H1 (cell line): ENCODE results near the gene MYO7B. TPM values are rescaled to one million over a fixed set of nuclear protein-coding genes. Genes with fewer than 3 reads are reported as not detected.

Source experiments
- CTCF ChIA-PET: fragments of 300-600 bp; sonication (Branson Sonifier 250); formaldehyde crosslinking; loops from one replicate; lab custom pipeline; 2021; ENCODE audit not compliant: partially characterized antibody; lab: Charles Lee
- POLR2A ChIA-PET: fragments of 300-600 bp; sonication (Branson Sonifier 250); formaldehyde crosslinking; loops from one replicate; lab custom pipeline; 2021; ENCODE audit warnings: inconsistent platforms; ENCODE audit not compliant: partially characterized antibody; lab: Charles Lee
- DNase-seq, 2 experiments: peaks; one replicate each; pipeline versions ENCODE4 v3.0.0 to v3.0.0-alpha.2; 2010 to 2022; ENCODE audit warnings: low spot score in 2 of 2, low read depth in 1 of 2, mixed read lengths in 1 of 2
- FAIRE-seq: peaks from 2 replicates; lab custom pipeline; 2011; peaks lifted over from hg19 to GRCh38; lab: Jason Lieb, UNC
- H2AFZ ChIP-seq: 2 replicates; pipeline ENCODE4 v1.8.1; 2012; ENCODE audit warnings: low read length, inconsistent platforms
- H2AK5ac ChIP-seq: 2 replicates; pipeline ENCODE4 v1.6.1; 2013; ENCODE audit warnings: low read depth, low read length
- H2BK120ac ChIP-seq: replicated peaks from 2 replicates; pipeline ENCODE3; 2013; ENCODE audit warnings: low read depth, low read length, inconsistent platforms
- H2BK12ac ChIP-seq: 2 replicates; pipeline ENCODE4 v1.6.1; 2013; ENCODE audit warnings: low read depth, low read length
- H2BK15ac ChIP-seq: 2 replicates; pipeline ENCODE4 v1.6.1; 2013; ENCODE audit warnings: low read length
- H2BK20ac ChIP-seq: 2 replicates; pipeline ENCODE4 v1.6.1; 2013; ENCODE audit warnings: low read length
- H2BK5ac ChIP-seq: 2 replicates; pipeline ENCODE4 v1.6.1; 2013; ENCODE audit warnings: low read depth, low read length
- H3K14ac ChIP-seq: 2 replicates; pipeline ENCODE4 v1.6.1; 2013; ENCODE audit warnings: inconsistent platforms; ENCODE audit not compliant: insufficient read length
- H3K18ac ChIP-seq: 2 replicates; pipeline ENCODE4 v1.6.1; 2013; ENCODE audit warnings: low read length; ENCODE audit errors: extremely low read depth
- H3K23ac ChIP-seq: 2 replicates; pipeline ENCODE4 v1.6.1; 2013; ENCODE audit warnings: inconsistent platforms; ENCODE audit not compliant: insufficient read length
- H3K23me2 ChIP-seq: 2 replicates; pipeline ENCODE4 v1.6.1; 2013; ENCODE audit warnings: low read depth, low read length
- H3K27ac ChIP-seq: 2 replicates; pipeline ENCODE4 v1.6.1; 2011; ENCODE audit warnings: low read depth, low read length, inconsistent platforms
- H3K27me3 ChIP-seq, 4 experiments: replicated peaks in 1 of 4; 1 replicate in 1 of 4; 2 replicates in 3 of 4; pipeline versions ENCODE4 v1.6.1 to v1.8.1; 2011 to 2013; ENCODE audit warnings: low read length in 3 of 4, mild to moderate bottlenecking in 3 of 4, inconsistent platforms in 2 of 4, mixed read lengths in 2 of 4, moderate library complexity in 1 of 4; ENCODE audit not compliant: control insufficient read depth in 3 of 4, insufficient read depth in 3 of 4; ENCODE audit errors: extremely low read depth in 1 of 4
- H3K36me3 ChIP-seq, 4 experiments: 2 replicates each; pipeline versions ENCODE4 v1.6.1 to v1.8.1; 2011 to 2013; ENCODE audit warnings: mild to moderate bottlenecking in 4 of 4, low read length in 3 of 4, moderate library complexity in 2 of 4, control low read depth in 1 of 4, inconsistent platforms in 1 of 4; ENCODE audit not compliant: insufficient read depth in 4 of 4, control insufficient read depth in 2 of 4
- H3K4ac ChIP-seq: replicated peaks from 2 replicates; pipeline ENCODE3; 2013; ENCODE audit warnings: low read length, low read depth, mixed read lengths, inconsistent platforms; ENCODE audit not compliant: insufficient read length
- H3K4me1 ChIP-seq, 4 experiments: replicated peaks in 1 of 4; 1 replicate in 1 of 4; 2 replicates in 3 of 4; pipeline versions ENCODE4 v1.6.1 to v1.8.1; 2011 to 2013; ENCODE audit warnings: low read length in 3 of 4, inconsistent platforms in 2 of 4, mixed read lengths in 1 of 4; ENCODE audit not compliant: insufficient read depth in 4 of 4, control insufficient read depth in 3 of 4
- H3K4me2 ChIP-seq, 2 experiments: 2 replicates each; pipeline versions ENCODE4 v1.6.1 to v1.8.1; 2011 to 2013; ENCODE audit warnings: low read depth in 2 of 2, low read length in 2 of 2, control low read depth in 1 of 2, inconsistent platforms in 1 of 2, mild to moderate bottlenecking in 1 of 2; ENCODE audit not compliant: insufficient read depth in 1 of 2
- H3K4me3 ChIP-seq, 4 experiments: fragments of 200-600, 300-600 bp in 1 of 4; sonication (generic), shearing (Covaris generic), sonication (Bioruptor Twin) in 1 of 4; 2 replicates each; pipeline versions ENCODE4 v1.5.1 to v1.8.1; 2011 to 2016; ENCODE audit warnings: low read length in 4 of 4, low read depth in 3 of 4, control low read depth in 2 of 4, inconsistent platforms in 2 of 4, mild to moderate bottlenecking in 2 of 4, mixed read lengths in 1 of 4, moderate library complexity in 1 of 4; ENCODE audit not compliant: insufficient read depth in 2 of 4; ENCODE audit errors: extremely low read depth in 1 of 4
- H3K56ac ChIP-seq: replicated peaks from 2 replicates; pipeline ENCODE3; 2013; ENCODE audit warnings: low read depth, mild to moderate bottlenecking, mixed read lengths, low read length, inconsistent platforms; ENCODE audit not compliant: insufficient read length
- H3K79me1 ChIP-seq: 2 replicates; pipeline ENCODE4 v1.6.1; 2013; ENCODE audit warnings: low read depth, low read length, control low read depth
- H3K79me2 ChIP-seq, 2 experiments: 2 replicates each; pipeline versions ENCODE4 v1.6.1 to v1.8.1; 2012 to 2013; ENCODE audit warnings: low read length in 2 of 2, mild to moderate bottlenecking in 2 of 2, inconsistent platforms in 1 of 2; ENCODE audit not compliant: insufficient read depth in 2 of 2, control insufficient read depth in 1 of 2
- H3K9ac ChIP-seq, 4 experiments: replicated peaks in 1 of 4; 1 replicate in 1 of 4; 2 replicates in 3 of 4; pipeline versions ENCODE4 v1.6.1 to v1.8.1; 2011 to 2013; ENCODE audit warnings: low read depth in 3 of 4, low read length in 3 of 4, control low read depth in 2 of 4, mild to moderate bottlenecking in 2 of 4, moderate library complexity in 2 of 4, inconsistent platforms in 1 of 4; ENCODE audit errors: extremely low read depth in 1 of 4
- H3K9me3 ChIP-seq, 2 experiments: 2 replicates each; pipeline versions ENCODE4 v1.6.1 to v1.8.1; 2012 to 2013; ENCODE audit warnings: mild to moderate bottlenecking in 2 of 2, moderate library complexity in 2 of 2, control low read depth in 1 of 2, inconsistent platforms in 1 of 2, low read depth in 1 of 2, low read length in 1 of 2, mixed read lengths in 1 of 2; ENCODE audit not compliant: insufficient read depth in 2 of 2
- H4K20me1 ChIP-seq, 2 experiments: replicated peaks in 1 of 2; 2 replicates each; pipeline versions ENCODE3 to v1.8.1; 2011 to 2013; ENCODE audit warnings: inconsistent platforms in 2 of 2, low read length in 2 of 2, mild to moderate bottlenecking in 1 of 2; ENCODE audit not compliant: insufficient read depth in 2 of 2, control insufficient read depth in 1 of 2
- H4K5ac ChIP-seq: 2 replicates; pipeline ENCODE4 v1.6.1; 2013; ENCODE audit warnings: low read length, low read depth, mixed read lengths, inconsistent platforms; ENCODE audit not compliant: insufficient read length
- H4K8ac ChIP-seq: 2 replicates; pipeline ENCODE4 v1.8.0; 2013; ENCODE audit warnings: mild to moderate bottlenecking, moderate library complexity, low read length, inconsistent platforms; ENCODE audit not compliant: insufficient read depth; ENCODE audit errors: extremely low read depth
- H4K91ac ChIP-seq: replicated peaks from 2 replicates; pipeline ENCODE3; 2013; ENCODE audit warnings: low read length, mixed read lengths, inconsistent platforms; ENCODE audit not compliant: insufficient read length
- ASH2L ChIP-seq: fragments of 200-600, 300-600 bp; sonication (generic); IDR thresholded peaks from one replicate; pipeline ENCODE4 v1.7.1; 2017; ENCODE audit warnings: low read length
- ATF3 ChIP-seq: IDR thresholded peaks from 2 replicates; pipeline ENCODE4 v1.6.1; 2011; ENCODE audit warnings: low read depth, mild to moderate bottlenecking, low read length; ENCODE audit not compliant: insufficient read depth
- BACH1 ChIP-seq: IDR thresholded peaks from 2 replicates; pipeline ENCODE4 v1.6.1; 2012; ENCODE audit warnings: low read length, improper control_type of control experiment
- BRCA1 ChIP-seq: IDR thresholded peaks from 2 replicates; pipeline ENCODE4 v1.6.1; 2012; ENCODE audit warnings: low read depth, low read length, improper control_type of control experiment
- CHD1 ChIP-seq: IDR thresholded peaks from 2 replicates; pipeline ENCODE4 v1.6.1; 2012; ENCODE audit warnings: low read depth, low read length, improper control_type of control experiment
- CREB1 ChIP-seq: IDR thresholded peaks from 2 replicates; pipeline ENCODE4 v1.6.1; 2012; ENCODE audit warnings: inconsistent platforms
- GTF2F1 ChIP-seq: IDR thresholded peaks from 2 replicates; pipeline ENCODE4 v1.6.1; 2012; ENCODE audit warnings: low read depth, low read length, improper control_type of control experiment, borderline replicate concordance
- KDM5A ChIP-seq: fragments of 200-600 bp; IDR thresholded peaks from 2 replicates; pipeline ENCODE4 v1.7.1; 2012; ENCODE audit warnings: mild to moderate bottlenecking, low read length, inconsistent platforms, mixed read lengths
- PHF8 ChIP-seq: fragments of 200-600 bp; sonication (generic); conservative IDR thresholded peaks from 2 replicates; pipeline ENCODE4 v1.7.1; 2012; ENCODE audit warnings: low read depth, mild to moderate bottlenecking, inconsistent platforms, low read length, moderate library complexity
- POLR2A ChIP-seq, 2 experiments: IDR thresholded peaks; 1 replicate in 1 of 2; 2 replicates in 1 of 2; pipeline ENCODE4 v1.6.1; 2011; ENCODE audit warnings: low read depth in 2 of 2, low read length in 2 of 2, mild to moderate bottlenecking in 2 of 2; ENCODE audit errors: control extremely low read depth in 1 of 2
- POU5F1 ChIP-seq: IDR thresholded peaks from 2 replicates; pipeline ENCODE4 v1.6.1; 2011; ENCODE audit warnings: low read depth, mild to moderate bottlenecking, low read length, moderate library complexity
- RBBP5 ChIP-seq: IDR thresholded peaks from 2 replicates; pipeline ENCODE4 v1.7.1; 2012; ENCODE audit warnings: low read depth, mild to moderate bottlenecking, inconsistent platforms, low read length, moderate library complexity, borderline replicate concordance
- SIX5 ChIP-seq: IDR thresholded peaks from 2 replicates; pipeline ENCODE4 v1.6.1; 2011; ENCODE audit warnings: mild to moderate bottlenecking, low read depth, low read length
- SUZ12 ChIP-seq: fragments of 200-600 bp; sonication (generic); IDR thresholded peaks from 2 replicates; pipeline ENCODE4 v1.6.1; 2012; ENCODE audit warnings: mild to moderate bottlenecking, inconsistent platforms, low read length, moderate library complexity, mixed read lengths
- YY1 ChIP-seq: IDR thresholded peaks from 2 replicates; pipeline ENCODE4 v1.6.1; 2011; ENCODE audit warnings: low read depth, mild to moderate bottlenecking, low read length
- ZNF274 ChIP-seq: IDR thresholded peaks from 2 replicates; pipeline ENCODE4 v1.7.0; 2012; ENCODE audit warnings: low read length, borderline replicate concordance; ENCODE audit errors: extremely low read depth
- WGBS, 2 experiments: shearing (Covaris generic) in 1 of 2; methylation state at CpG; one replicate each; pipeline versions ENCODE4 v1.1.6 to v1.1.7; 2013 to 2015; ENCODE audit warnings: low lambda C conversion rate in 2 of 2, mixed read lengths in 2 of 2, inconsistent platforms in 1 of 2, low coverage in 1 of 2, missing lambda C conversion rate in 1 of 2; ENCODE audit not compliant: insufficient replicate concordance in 2 of 2, insufficient coverage in 1 of 2, insufficient read length in 1 of 2; ENCODE audit errors: extremely low coverage in 1 of 2, missing lambda C conversion rate in 1 of 2; 5-methylcytosine and 5-hydroxymethylcytosine counted together
- polyA plus RNA-seq, 7 experiments: library from polyadenylated mRNA; depleted of rRNA in 3 of 7; stranded (reverse) in 5 of 7; unstranded in 2 of 7; fragments of >200 nt in 5 of 7; fragments of 200-250 nt in 2 of 7; gene quantifications; 1 replicate in 5 of 7; 2 replicates in 1 of 7; 4 replicates in 1 of 7; pipeline versions ENCODE4 v1.2.1 to v1.2.3, GENCODE V29; 2011 to 2013; ENCODE audit warnings: missing spikeins in 2 of 7, mixed read lengths in 2 of 7
- total RNA-seq: library from RNA; stranded (reverse); fragmentation: NEBNext Ultra II Directional; extraction: Animal tissue kit (Norgen Biotek cat#: 25700); gene quantifications from 2 replicates; pipeline ENCODE4 v1.2.1, GENCODE V29; 2021

MYO7B gene
- total and polyA plus RNA-seq, 2 of the 8 experiments (the other 6 are each of a cell fraction or from before 2014, with no cell fraction given) = not detected

DNA sequence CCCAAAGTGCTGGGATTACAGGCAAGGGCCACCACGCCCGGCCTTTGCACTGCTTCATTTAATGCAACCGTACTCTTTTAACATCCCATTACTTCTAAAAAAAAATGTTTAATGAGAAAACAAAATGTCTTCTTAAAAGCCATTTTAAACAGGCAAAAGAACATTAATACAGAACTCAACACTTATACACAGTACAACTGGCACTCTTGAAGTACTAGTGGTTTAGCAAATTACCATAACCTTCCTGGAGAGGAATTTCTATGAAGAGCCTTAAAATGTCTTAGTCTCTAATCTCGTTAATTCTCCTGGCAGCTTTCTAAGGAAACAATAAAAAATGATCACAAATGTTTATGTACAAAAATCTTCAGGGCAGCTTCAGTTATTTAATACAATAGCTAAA is 15.1 kb upstream of the MYO7B start:
- no peak overlapping the region for H2AK5ac ChIP-seq
- no peak overlapping the region for H4K5ac ChIP-seq
- no peak overlapping the region for H3K56ac ChIP-seq
- DNase-seq (no peak), FAIRE-seq (no peak)
- H3K4me3 ChIP-seq = no peak overlapping the region
- no peak overlapping the region for H2BK12ac ChIP-seq
- peaks cover 0 to 3% (median 1%) of the 10 kb centered on the region in 4 experiments; a peak in 1 of 7 replicates for H3K4me1 ChIP-seq
- ChIA-PET CTCF (interaction anchor here (0.6 kb wide), 1 partner anchor 299 kb away, joined by 3 read pairs; no protein-coding TSS in a partner anchor), POLR2A (no interaction called here)
- H3K36me3 ChIP-seq = peaks cover 0 to 32% (median 16%) of the 10 kb centered on the region in 4 experiments; a peak in 6 of 8 replicates
- no peak overlapping the region for H2BK20ac ChIP-seq
- no peak overlapping the region for H4K8ac ChIP-seq
- 91% methylated on average over 4 of the region's 4 CpGs; no CpG with 5 or more reads in 1 of the 2 experiments for WGBS, 2 experiments
- H3K4ac ChIP-seq = no peak overlapping the region
- no peak overlapping the region for H4K91ac ChIP-seq
- H3K14ac ChIP-seq = no peak overlapping the region
- no peak overlapping the region for H3K18ac ChIP-seq
- H3K27me3 ChIP-seq = no peaks in the 10 kb centered on the region
- H2BK120ac ChIP-seq = no peak overlapping the region
- H3K9ac ChIP-seq = no peak overlapping the region
- H3K9me3 ChIP-seq = no peaks in the 10 kb centered on the region
- no peak overlapping the region for H3K4me2 ChIP-seq
- H3K79me1 ChIP-seq = no peaks in the 10 kb centered on the region; the same call in 1 of the 2 replicates
- no peak overlapping the region for H3K23ac ChIP-seq
- no peak overlapping the region for H2BK15ac ChIP-seq
- no peak overlapping the region for H2BK5ac ChIP-seq
- H2AFZ ChIP-seq = no peak overlapping the region
- no peak overlapping the region for H3K27ac ChIP-seq
- peaks cover 2% of the 10 kb centered on the region; the same call in 1 of the 2 replicates for H3K23me2 ChIP-seq
- peaks cover 14 to 20% of the 10 kb centered on the region in 2 experiments for H4K20me1 ChIP-seq
- peaks cover 32 to 99% of the 10 kb centered on the region in 2 experiments for H3K79me2 ChIP-seq
- no peak for TF ChIP-seq RBBP5
- TF ChIP-seq POU5F1 = no peak
- TF ChIP-seq POLR2A (IDR thresholded peaks at IDR 0.05; ENCODE audit: control extremely low read depth in 1 of 2, low read depth in 2 of 2, low read length in 2 of 2) = no peak
- no peak for TF ChIP-seq GTF2F1
- TF ChIP-seq ATF3 = no peak
- no peak for TF ChIP-seq KDM5A
- TF ChIP-seq ASH2L = no peak
- TF ChIP-seq YY1 = no peak
- no peak for TF ChIP-seq SUZ12
- TF ChIP-seq CHD1 = no peak
- no peak for TF ChIP-seq BACH1
- TF ChIP-seq CREB1 = no peak
- no peak for TF ChIP-seq PHF8
- no peak for TF ChIP-seq ZNF274
- TF ChIP-seq BRCA1 = no peak
- no peak for TF ChIP-seq SIX5
